Panc1 (cell line): ENCODE data around the gene HEATR9. TPM values are rescaled to one million over a fixed set of nuclear protein-coding genes. Genes with fewer than 3 reads are reported as not detected.

ENCODE experiments used
- ATAC-seq: fragments of 200-7000 bp; cut with Tn5 transposase; 2 replicates; pipeline ENCODE4 v1.9.1; 2020; ENCODE audit warnings: mild to moderate bottlenecking, moderate library complexity
- BruUV-seq: library from RNA; stranded (reverse); fragments of 400-500 nt; replicated peaks from 2 replicates; lab custom pipeline; 2021; lab: Mats Ljungman, UMichigan
- CTCF ChIA-PET: fragments of 300-600 bp; sonication (Branson Sonifier 250); formaldehyde crosslinking; loops from one replicate; lab custom pipeline; 2022; ENCODE audit warnings: antibody characterized with exemption; lab: Charles Lee
- POLR2A ChIA-PET: fragments of 300-600 bp; sonication (Branson Sonifier 250); formaldehyde crosslinking; loops from one replicate; lab custom pipeline; 2022; ENCODE audit warnings: antibody characterized with exemption; lab: Charles Lee
- DNase-seq: peaks from one replicate; pipeline ENCODE4 v3.0.0-alpha.2; 2010; ENCODE audit warnings: low read depth, low spot score
- H3K27ac ChIP-seq: 2 replicates; pipeline ENCODE4 v1.5.1; 2011; ENCODE audit warnings: mild to moderate bottlenecking, low read length, inconsistent platforms
- H3K27me3 ChIP-seq: fragments of 200-500 bp; sonication (Bioruptor generic); 2 replicates; pipeline ENCODE4 v1.6.0; 2014; ENCODE audit warnings: low read length, inconsistent platforms; ENCODE audit not compliant: control insufficient read depth, insufficient read depth
- H3K36me3 ChIP-seq: fragments of 200-500 bp; sonication (Bioruptor generic); 2 replicates; pipeline ENCODE4 v1.5.1; 2014; ENCODE audit warnings: inconsistent platforms, mild to moderate bottlenecking, low read length, moderate library complexity; ENCODE audit not compliant: control insufficient read depth, insufficient read depth
- H3K4me1 ChIP-seq: 2 replicates; pipeline ENCODE4 v1.5.1; 2011; ENCODE audit warnings: inconsistent platforms, mild to moderate bottlenecking, low read length, moderate library complexity; ENCODE audit not compliant: control insufficient read depth, insufficient read depth
- H3K4me3 ChIP-seq, 2 experiments: 2 replicates each; pipeline ENCODE4 v1.5.1; 2011 to 2012; ENCODE audit warnings: low read depth in 2 of 2, low read length in 2 of 2, mild to moderate bottlenecking in 2 of 2, inconsistent platforms in 1 of 2, moderate library complexity in 1 of 2
- H3K9me3 ChIP-seq: fragments of 200-500 bp; sonication (Bioruptor generic); 2 replicates; pipeline ENCODE4 v1.5.1; 2014; ENCODE audit warnings: low read depth, mild to moderate bottlenecking, inconsistent platforms, low read length, moderate library complexity; ENCODE audit not compliant: control insufficient read depth, insufficient read depth
- POLR2AphosphoS5 ChIP-seq: IDR thresholded peaks from 2 replicates; pipeline ENCODE4 v1.6.1; 2012; ENCODE audit warnings: mild to moderate bottlenecking, low read depth, low read length, moderate library complexity
- SIN3A ChIP-seq: IDR thresholded peaks from 2 replicates; pipeline ENCODE4 v1.6.1; 2012; ENCODE audit warnings: low read depth, mild to moderate bottlenecking, low read length, moderate library complexity, borderline replicate concordance; ENCODE audit not compliant: insufficient read depth
- TCF7L2 ChIP-seq: IDR thresholded peaks from 2 replicates; pipeline ENCODE4 v1.6.1; 2011; ENCODE audit warnings: mild to moderate bottlenecking, low read depth, low read length, inconsistent platforms
- in situ Hi-C: cut with HindIII; loops from 2 replicates; pipeline ENCODE4 v1.10.0; 2016; ENCODE audit warnings: low sequenced_read_pairs, low pct_unique_long_range_greater_than_20kb
- intact Hi-C: fragments of 100-400 bp; cut with micrococcal nuclease; formaldehyde crosslinking; loops from one replicate; pipeline ENCODE4 v1.10.0; 2022; ENCODE audit not compliant: unreplicated experiment
- total RNA-seq: library from RNA; stranded (reverse); gene quantifications from one replicate; pipeline ENCODE4 v1.2.1, GENCODE V29; 2021; ENCODE audit not compliant: unreplicated experiment
- TF ChIP-seq, protein P1 (sequence below): fragments of 450-650 bp; IDR thresholded peaks from 2 replicates; pipeline ENCODE4 v1.5.1; 2017; ENCODE audit warnings: mild to moderate bottlenecking
- TF ChIP-seq, protein P2 (sequence below), 2 experiments: IDR thresholded peaks; 2 replicates each; pipeline ENCODE4 v1.6.1; 2011 to 2012; ENCODE audit warnings: low read depth in 2 of 2, control low read depth in 1 of 2, low read length in 1 of 2, mild to moderate bottlenecking in 1 of 2, moderate library complexity in 1 of 2; ENCODE audit not compliant: insufficient read depth in 1 of 2

HEATR9 gene
- total RNA-seq, 1 experiment from 2014 or later = not detected

DNA sequence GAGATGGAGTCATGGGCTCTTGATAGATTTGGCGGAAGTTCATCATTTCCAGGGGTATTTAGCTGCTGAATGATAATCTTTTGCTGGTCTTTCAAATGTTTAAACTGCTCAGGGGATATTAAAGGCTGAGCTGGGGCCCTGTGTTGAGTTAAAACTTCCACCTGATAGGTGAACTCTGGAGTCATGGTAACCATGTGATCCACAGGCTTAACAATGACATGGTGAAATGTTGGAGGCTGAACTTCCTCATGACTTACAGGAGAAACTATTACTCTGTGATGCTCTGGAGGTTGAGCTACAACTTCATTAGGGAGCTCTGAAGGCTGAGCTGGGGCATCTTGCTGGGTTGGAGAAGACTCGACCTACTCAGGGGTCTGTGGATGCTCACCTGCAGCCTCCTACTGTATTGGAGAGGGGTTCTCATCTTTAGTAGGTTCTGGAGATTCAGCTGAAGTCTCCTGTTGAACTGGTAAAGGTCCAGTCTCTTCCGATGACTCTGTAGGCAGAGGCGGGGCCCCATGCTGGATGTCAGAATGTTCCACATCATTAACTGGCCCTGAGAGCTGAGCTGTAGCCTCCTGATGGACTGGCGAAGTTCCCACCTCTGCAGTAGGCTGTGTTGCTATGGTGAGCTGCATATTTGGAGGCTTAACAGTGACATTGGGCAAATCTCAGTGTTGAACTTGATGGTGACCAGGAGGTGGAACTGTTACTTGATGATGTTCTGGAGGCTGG lies 37.7 kb upstream of the HEATR9 start:
- no peaks in the 10 kb centered on the region for H3K36me3 ChIP-seq
- TF ChIP-seq TCF7L2 (no peak), POLR2AphosphoS5 (no peak), SIN3A (no peak)
- TF ChIP-seq, protein P1, sequence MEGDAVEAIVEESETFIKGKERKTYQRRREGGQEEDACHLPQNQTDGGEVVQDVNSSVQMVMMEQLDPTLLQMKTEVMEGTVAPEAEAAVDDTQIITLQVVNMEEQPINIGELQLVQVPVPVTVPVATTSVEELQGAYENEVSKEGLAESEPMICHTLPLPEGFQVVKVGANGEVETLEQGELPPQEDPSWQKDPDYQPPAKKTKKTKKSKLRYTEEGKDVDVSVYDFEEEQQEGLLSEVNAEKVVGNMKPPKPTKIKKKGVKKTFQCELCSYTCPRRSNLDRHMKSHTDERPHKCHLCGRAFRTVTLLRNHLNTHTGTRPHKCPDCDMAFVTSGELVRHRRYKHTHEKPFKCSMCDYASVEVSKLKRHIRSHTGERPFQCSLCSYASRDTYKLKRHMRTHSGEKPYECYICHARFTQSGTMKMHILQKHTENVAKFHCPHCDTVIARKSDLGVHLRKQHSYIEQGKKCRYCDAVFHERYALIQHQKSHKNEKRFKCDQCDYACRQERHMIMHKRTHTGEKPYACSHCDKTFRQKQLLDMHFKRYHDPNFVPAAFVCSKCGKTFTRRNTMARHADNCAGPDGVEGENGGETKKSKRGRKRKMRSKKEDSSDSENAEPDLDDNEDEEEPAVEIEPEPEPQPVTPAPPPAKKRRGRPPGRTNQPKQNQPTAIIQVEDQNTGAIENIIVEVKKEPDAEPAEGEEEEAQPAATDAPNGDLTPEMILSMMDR = no peak
- TF ChIP-seq, protein P2, sequence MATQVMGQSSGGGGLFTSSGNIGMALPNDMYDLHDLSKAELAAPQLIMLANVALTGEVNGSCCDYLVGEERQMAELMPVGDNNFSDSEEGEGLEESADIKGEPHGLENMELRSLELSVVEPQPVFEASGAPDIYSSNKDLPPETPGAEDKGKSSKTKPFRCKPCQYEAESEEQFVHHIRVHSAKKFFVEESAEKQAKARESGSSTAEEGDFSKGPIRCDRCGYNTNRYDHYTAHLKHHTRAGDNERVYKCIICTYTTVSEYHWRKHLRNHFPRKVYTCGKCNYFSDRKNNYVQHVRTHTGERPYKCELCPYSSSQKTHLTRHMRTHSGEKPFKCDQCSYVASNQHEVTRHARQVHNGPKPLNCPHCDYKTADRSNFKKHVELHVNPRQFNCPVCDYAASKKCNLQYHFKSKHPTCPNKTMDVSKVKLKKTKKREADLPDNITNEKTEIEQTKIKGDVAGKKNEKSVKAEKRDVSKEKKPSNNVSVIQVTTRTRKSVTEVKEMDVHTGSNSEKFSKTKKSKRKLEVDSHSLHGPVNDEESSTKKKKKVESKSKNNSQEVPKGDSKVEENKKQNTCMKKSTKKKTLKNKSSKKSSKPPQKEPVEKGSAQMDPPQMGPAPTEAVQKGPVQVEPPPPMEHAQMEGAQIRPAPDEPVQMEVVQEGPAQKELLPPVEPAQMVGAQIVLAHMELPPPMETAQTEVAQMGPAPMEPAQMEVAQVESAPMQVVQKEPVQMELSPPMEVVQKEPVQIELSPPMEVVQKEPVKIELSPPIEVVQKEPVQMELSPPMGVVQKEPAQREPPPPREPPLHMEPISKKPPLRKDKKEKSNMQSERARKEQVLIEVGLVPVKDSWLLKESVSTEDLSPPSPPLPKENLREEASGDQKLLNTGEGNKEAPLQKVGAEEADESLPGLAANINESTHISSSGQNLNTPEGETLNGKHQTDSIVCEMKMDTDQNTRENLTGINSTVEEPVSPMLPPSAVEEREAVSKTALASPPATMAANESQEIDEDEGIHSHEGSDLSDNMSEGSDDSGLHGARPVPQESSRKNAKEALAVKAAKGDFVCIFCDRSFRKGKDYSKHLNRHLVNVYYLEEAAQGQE (IDR thresholded peaks at IDR 0.05; ENCODE audit: insufficient read depth in 1 of 2, low read depth in 2 of 2, low read length in 1 of 2) = no peak
- ChIA-PET CTCF (no interaction called here), POLR2A (no interaction called here)
- H3K27me3 ChIP-seq = no peaks in the 10 kb centered on the region
- no peak overlapping the region for H3K27ac ChIP-seq
- no TSS peak for BruUV-seq
- intact Hi-C loops = no loop called here
- ATAC-seq (no peak), DNase-seq (no peak)
- no peaks in the 10 kb centered on the region for H3K9me3 ChIP-seq
- no peak overlapping the region for H3K4me3 ChIP-seq
- in situ Hi-C loops = no loop called here
- H3K4me1 ChIP-seq = no peaks in the 10 kb centered on the region

DNA sequence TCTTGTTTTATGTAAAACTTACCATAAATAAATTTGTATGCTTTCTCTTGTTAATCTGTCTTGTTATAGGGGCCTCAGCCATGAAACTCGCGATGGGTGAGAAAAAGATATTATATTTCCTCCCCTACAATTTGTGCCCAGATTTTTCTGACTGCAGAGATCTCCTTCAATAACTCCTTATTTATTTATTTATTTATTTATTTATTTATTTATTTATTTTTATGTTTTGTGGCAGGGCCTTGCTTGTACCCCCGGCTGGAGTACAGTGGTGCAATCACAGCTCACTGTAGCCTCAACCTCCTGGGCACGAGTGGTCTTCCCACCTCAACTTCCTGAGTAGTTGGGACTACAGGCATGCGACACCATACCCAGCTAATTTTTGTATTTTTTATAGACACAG lies 34.8 kb upstream of the HEATR9 start:
- no peak for DNase-seq
- ChIA-PET POLR2A (no interaction called here), CTCF (interaction anchor here (0.6 kb wide), 1 partner anchor 802 kb away, joined by 4 read pairs; no protein-coding TSS in a partner anchor)
- no peak for ATAC-seq
- no peak overlapping the region for H3K27ac ChIP-seq
- intact Hi-C loops = no loop called here
- BruUV-seq = no TSS peak
- in situ Hi-C loops = no loop called here
- H3K36me3 ChIP-seq = no peaks in the 10 kb centered on the region
- TF ChIP-seq, protein P1 = no peak
- TF ChIP-seq TCF7L2 = no peak
- TF ChIP-seq SIN3A = no peak
- TF ChIP-seq, protein P2 (IDR thresholded peaks at IDR 0.05; ENCODE audit: insufficient read depth in 1 of 2, low read depth in 2 of 2, low read length in 1 of 2) = no peak
- TF ChIP-seq POLR2AphosphoS5 = no peak
- H3K27me3 ChIP-seq = no peaks in the 10 kb centered on the region
- no peak overlapping the region for H3K4me3 ChIP-seq
- H3K9me3 ChIP-seq = no peaks in the 10 kb centered on the region
- no peaks in the 10 kb centered on the region for H3K4me1 ChIP-seq
